Smooth muscle cell (in vitro differentiated cells): Measurements from ENCODE around the gene LRIG2. TPM values are rescaled to one million over a fixed set of nuclear protein-coding genes. Genes with fewer than 3 reads are reported as not detected.

ENCODE experiments used
- DNase-seq: peaks from one replicate; lab custom pipeline; 2025; ENCODE audit not compliant: unreplicated experiment; lab: John Stamatoyannopoulos, UW
- H2AFZ ChIP-seq: fragments of 200-600 bp; sonication (generic); 2 replicates; pipeline ENCODE4 v1.6.0; 2016; ENCODE audit warnings: antibody characterized with exemption, low read depth, mild to moderate bottlenecking
- H3F3A ChIP-seq: fragments of 200-600 bp; sonication (generic); 2 replicates; pipeline ENCODE4 v1.6.0; 2017; ENCODE audit warnings: antibody characterized with exemption, low read depth
- H3K27ac ChIP-seq: fragments of 200-600 bp; sonication (generic); 2 replicates; pipeline ENCODE4 v1.5.1; 2016; ENCODE audit warnings: low read depth, mild to moderate bottlenecking
- H3K27me3 ChIP-seq: fragments of 200-600 bp; sonication (generic); 2 replicates; pipeline ENCODE4 v1.6.1; 2016; ENCODE audit warnings: low read depth, mild to moderate bottlenecking
- H3K36me3 ChIP-seq: fragments of 200-600 bp; sonication (generic); 2 replicates; pipeline ENCODE4 v1.5.1; 2016; ENCODE audit warnings: low read depth
- H3K4me1 ChIP-seq: fragments of 200-600 bp; sonication (generic); 2 replicates; pipeline ENCODE4 v1.5.1; 2016; ENCODE audit warnings: low read depth
- H3K4me2 ChIP-seq: fragments of 200-600 bp; sonication (generic); 2 replicates; pipeline ENCODE4 v1.6.0; 2016; ENCODE audit warnings: mild to moderate bottlenecking
- H3K4me3 ChIP-seq: fragments of 200-600 bp; sonication (generic); 2 replicates; pipeline ENCODE4 v1.5.1; 2016; ENCODE audit warnings: mild to moderate bottlenecking
- H3K79me2 ChIP-seq: fragments of 200-600 bp; sonication (generic); 2 replicates; pipeline ENCODE4 v1.6.0; 2016; ENCODE audit warnings: low read depth, mild to moderate bottlenecking
- H3K9ac ChIP-seq: fragments of 200-600 bp; sonication (generic); 2 replicates; pipeline ENCODE4 v1.6.0; 2016; ENCODE audit warnings: low read depth
- H3K9me3 ChIP-seq: fragments of 200-600 bp; sonication (generic); replicated peaks from 2 replicates; pipeline ENCODE4 v1.5.1; 2016; ENCODE audit warnings: low read depth
- H4K20me1 ChIP-seq: fragments of 200-600 bp; sonication (generic); 2 replicates; pipeline ENCODE4 v1.6.0; 2016; ENCODE audit warnings: low read depth
- CTCF ChIP-seq: fragments of 200-600 bp; sonication (generic); IDR thresholded peaks from 2 replicates; pipeline ENCODE4 v1.5.1; 2017; ENCODE audit warnings: borderline replicate concordance, mild to moderate bottlenecking, antibody characterized with exemption; ENCODE audit not compliant: insufficient read depth, poor library complexity, severe bottlenecking
- WGBS: methylation state at CpG from one replicate; pipeline ENCODE4 v1.1.7; 2016; ENCODE audit warnings: low lambda C conversion rate; 5-methylcytosine and 5-hydroxymethylcytosine counted together
- polyA plus RNA-seq: library from polyadenylated mRNA; unstranded; fragments of >200 nt; fragmentation: Nextera tagmentation; extraction: Ambion mirVana; gene quantifications from 2 replicates; pipeline ENCODE4 v1.2.1, GENCODE V29; 2016
- total RNA-seq: library from RNA; depleted of rRNA; stranded (reverse); fragments of >200 nt; gene quantifications from 2 replicates; pipeline ENCODE4 v1.2.3, GENCODE V29; 2014

The LRIG2 gene
- total and polyA plus RNA-seq, 2 experiments from 2014 or later = 4.2 to 10.6 TPM

- Histone ChIP-seq H2AFZ (no peak overlapping the region), H3K9ac (no peak overlapping the region), H3F3A (no peaks in the 10 kb centered on the region), H3K36me3 (no peaks in the 10 kb centered on the region), H3K27me3 (no peaks in the 10 kb centered on the region), H3K4me3 (no peak overlapping the region), H3K4me2 (no peak overlapping the region), H3K9me3 (no peaks in the 10 kb centered on the region), H3K4me1 (peaks cover 8% of the 10 kb centered on the region), H3K79me2 (no peaks in the 10 kb centered on the region), H3K27ac (no peak overlapping the region), H4K20me1 (no peaks in the 10 kb centered on the region)
- TF ChIP-seq CTCF = no peak
- WGBS = 56% methylated on average over 1 of the region's 1 CpG
- no peak for DNase-seq
These were observed 43.2 kb upstream of the LRIG2 start for GRCh38 chr1:113029822-113030221.

- H3K4me1 ChIP-seq = peaks cover 8% of the 10 kb centered on the region
- H3K4me3 ChIP-seq = no peak overlapping the region
These were observed 41.6 kb upstream of the LRIG2 start for GRCh38 chr1:113031171-113031933.

GRCh38 chr1:113035086-113035485 is 37.9 kb upstream of the LRIG2 start:
- 91% methylated on average over 5 of the region's 5 CpGs for WGBS
- no peaks in the 10 kb centered on the region for H3K36me3 ChIP-seq
- TF ChIP-seq CTCF = no peak
- H3K9ac ChIP-seq = no peak overlapping the region
- no peaks in the 10 kb centered on the region for H3K9me3 ChIP-seq
- H3K27ac ChIP-seq = no peak overlapping the region
- H3K4me1 ChIP-seq = peaks cover 7% of the 10 kb centered on the region
- no peaks in the 10 kb centered on the region for H3F3A ChIP-seq
- H2AFZ ChIP-seq = no peak overlapping the region
- H3K27me3 ChIP-seq = no peaks in the 10 kb centered on the region
- no peak for DNase-seq
- no peak overlapping the region for H3K4me2 ChIP-seq
- no peaks in the 10 kb centered on the region for H4K20me1 ChIP-seq
- H3K79me2 ChIP-seq = no peaks in the 10 kb centered on the region
- no peak overlapping the region for H3K4me3 ChIP-seq

More at GRCh38 chr1:113031171-113031933, 41.6 kb upstream of the LRIG2 start:
- Histone ChIP-seq H3F3A (no peaks in the 10 kb centered on the region), H3K79me2 (no peaks in the 10 kb centered on the region), H3K4me2 (no peak overlapping the region), H3K36me3 (no peaks in the 10 kb centered on the region), H2AFZ (no peak overlapping the region), H4K20me1 (no peaks in the 10 kb centered on the region), H3K27ac (no peak overlapping the region), H3K9ac (no peak overlapping the region), H3K27me3 (no peaks in the 10 kb centered on the region), H3K9me3 (no peaks in the 10 kb centered on the region)
- 95% methylated on average over 8 of the region's 8 CpGs for WGBS
- no peak for DNase-seq
- TF ChIP-seq CTCF = no peak
